HG03139 (cell line): ENCODE results near the gene RAE1.
"Not testable (repeated sequence)": the region's sequence is repeated elsewhere in the genome, so short reads cannot be mapped to it uniquely, and the experiment has no call there.

Experiments
- ATAC-seq: cut with Tn5 transposase; IDR thresholded peaks from one replicate; pipeline ENCODE4 v1.9.1; 2021; ENCODE audit not compliant: unreplicated experiment

RAE1 gene

GRCh38 chr20:57325632-57326356 lies 25.3 kb upstream of the RAE1 start:
- no peak for ATAC-seq

DNA sequence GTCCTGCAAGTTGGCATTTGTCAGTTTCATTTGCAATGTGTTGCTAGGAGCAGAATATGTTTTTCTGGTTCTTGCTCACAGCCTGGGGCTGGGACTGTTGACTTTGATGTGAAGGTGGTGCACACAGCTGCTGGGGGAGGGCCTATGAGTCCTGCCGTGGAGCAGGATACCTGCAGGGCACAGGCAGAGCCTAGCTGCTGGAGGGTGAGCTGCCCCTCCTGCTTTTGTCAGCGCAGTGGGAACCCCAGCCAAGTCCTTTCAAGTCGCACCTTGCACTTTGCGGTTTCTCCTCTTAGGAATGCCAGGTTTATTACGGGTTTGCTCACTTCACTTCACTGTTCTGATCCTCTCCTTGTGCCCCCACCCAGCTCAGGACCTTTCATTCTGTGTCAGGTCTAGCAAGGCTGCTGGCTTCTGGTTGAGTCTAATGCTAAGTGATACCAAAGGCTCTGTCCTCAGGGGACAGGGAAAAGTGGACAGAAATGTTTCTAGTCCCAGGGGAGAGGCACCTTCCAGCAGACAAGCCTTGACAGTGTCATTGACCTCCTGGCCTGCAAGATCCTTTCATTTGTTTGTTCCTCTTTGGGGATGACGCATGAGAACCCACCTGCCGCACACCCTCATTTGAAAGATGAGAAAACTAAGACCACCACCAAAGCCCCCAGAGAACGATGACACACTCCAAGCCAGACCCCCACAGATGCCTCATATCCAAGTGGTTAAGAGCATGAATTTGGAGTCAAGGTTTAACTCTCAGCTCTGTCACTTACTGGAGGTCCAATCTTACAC lies 24.2 kb upstream of the RAE1 start:
- ATAC-seq, result no peak

DNA sequence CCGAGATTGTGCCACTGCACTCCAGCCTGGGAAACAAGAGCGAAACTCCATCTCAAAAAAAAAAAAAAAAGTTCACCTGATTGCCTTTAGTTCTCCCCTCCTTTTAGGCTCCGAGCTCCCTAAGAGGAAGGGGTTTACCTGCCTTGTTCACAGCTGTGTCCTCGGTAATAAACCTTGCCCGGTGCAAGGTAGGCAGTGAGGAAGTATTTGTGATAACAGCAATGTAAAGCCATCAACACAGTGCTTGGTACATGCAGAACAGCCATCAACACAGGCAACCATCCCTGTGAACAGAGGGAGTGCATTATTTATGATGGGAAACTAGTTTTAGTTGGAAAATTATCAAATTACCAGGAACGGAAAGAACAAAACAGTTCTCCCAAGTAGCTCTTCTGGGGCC lies 23.2 kb upstream of the RAE1 start:
- no peak for ATAC-seq

- no peak for ATAC-seq
These were observed 21.3 kb upstream of the RAE1 start, which contains the start of gene SPO11 for GRCh38 chr20:57329608-57330221. TSS of gene SPO11 (plus strand) at chr20:57329803. CDS start at chr20:57329868, 65 bp downstream.

- no peak for ATAC-seq
These were observed 20.1 kb upstream of the RAE1 start for GRCh38 chr20:57330998-57331397.

GRCh38 chr20:57332105-57333089 lies 18.7 kb upstream of the RAE1 start:
- ATAC-seq, result no peak

- ATAC-seq, result no peak
These were observed 15.7 kb upstream of the RAE1 start for GRCh38 chr20:57335392-57335791.

DNA sequence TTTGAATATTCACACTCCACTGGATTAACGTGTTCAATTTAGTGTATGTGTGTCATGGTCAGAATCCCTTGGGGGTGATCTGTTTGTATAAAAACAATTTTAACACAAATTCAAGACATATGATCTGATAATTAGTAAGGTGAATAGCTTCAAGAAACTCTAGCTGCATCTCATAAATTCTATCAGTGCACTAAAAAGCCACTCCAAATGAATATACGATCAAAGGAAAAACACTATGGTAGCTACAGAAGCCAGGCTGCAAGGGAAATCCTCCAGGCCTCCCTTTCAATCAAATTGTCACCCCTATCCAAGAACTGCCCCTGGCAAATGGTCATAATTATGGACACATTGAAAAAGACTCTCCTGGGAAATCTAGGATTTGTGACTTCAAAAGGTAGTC lies 9.4 kb upstream of the RAE1 start:
- ATAC-seq, result no peak

- ATAC-seq, result no peak
These were observed 8.2 kb upstream of the RAE1 start for GRCh38 chr20:57342829-57343228.

DNA sequence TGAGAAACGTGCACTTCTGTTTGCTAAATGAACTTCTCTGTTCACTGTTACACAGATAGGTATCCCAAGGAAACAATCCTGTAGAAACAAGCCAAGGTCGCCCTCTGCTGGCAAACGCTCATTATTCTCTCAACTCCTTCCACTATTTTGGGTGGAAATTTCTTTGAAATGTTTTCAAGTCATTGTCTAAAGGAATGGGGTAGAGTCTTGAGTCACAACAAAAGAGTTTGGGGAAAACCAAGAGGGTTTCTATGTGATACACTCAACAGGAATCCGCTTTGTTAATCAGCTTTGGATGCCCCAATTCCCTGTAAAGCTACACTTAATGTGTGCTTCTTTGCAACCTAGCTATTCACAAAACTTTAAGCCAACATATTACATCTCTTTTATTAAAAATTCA lies 4.6 kb upstream of the RAE1 start:
- ATAC-seq, result no peak

- ATAC-seq, result no peak
These were observed 3.7 kb upstream of the RAE1 start for GRCh38 chr20:57347393-57347792.

DNA sequence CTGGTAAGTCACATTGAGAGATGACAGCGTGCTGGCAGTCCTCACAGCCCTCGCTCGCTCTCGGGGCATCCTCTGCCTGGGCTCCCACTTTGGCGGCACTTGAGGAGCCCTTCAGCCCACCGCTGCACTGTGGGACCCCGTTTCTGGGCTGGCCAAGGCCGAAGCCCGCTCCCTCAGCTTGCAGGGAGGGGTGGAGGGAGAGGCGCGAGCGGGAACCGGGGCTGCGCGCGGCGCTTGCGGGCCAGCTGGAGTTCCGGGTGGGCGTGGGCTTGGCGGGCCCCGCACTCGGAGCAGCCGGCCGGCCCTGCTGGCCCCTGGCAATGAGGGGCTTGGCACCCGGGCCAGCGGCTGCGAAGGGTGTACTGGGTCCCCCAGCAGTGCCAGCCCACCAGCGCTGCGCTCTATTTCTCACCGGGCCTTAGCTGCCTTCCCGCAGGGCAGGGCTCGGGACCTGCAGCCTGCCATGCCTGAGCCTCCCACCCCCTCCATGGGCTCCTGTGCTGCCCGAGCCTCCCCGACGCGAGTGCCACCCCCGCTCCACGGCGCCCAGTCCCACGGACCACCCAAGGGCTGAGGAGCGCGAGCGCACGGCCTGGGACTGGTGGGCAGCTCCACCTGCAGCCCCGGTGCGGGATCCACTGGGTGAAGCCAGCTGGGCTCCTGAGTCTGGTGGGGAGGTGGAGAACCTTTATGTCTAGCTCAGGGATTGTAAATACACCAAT lies 2.7 kb upstream of the RAE1 start:
- ATAC-seq, result not testable (repeated sequence)

- not testable (repeated sequence) for ATAC-seq
These were observed 2.0 kb upstream of the RAE1 start for GRCh38 chr20:57348922-57349574.

DNA sequence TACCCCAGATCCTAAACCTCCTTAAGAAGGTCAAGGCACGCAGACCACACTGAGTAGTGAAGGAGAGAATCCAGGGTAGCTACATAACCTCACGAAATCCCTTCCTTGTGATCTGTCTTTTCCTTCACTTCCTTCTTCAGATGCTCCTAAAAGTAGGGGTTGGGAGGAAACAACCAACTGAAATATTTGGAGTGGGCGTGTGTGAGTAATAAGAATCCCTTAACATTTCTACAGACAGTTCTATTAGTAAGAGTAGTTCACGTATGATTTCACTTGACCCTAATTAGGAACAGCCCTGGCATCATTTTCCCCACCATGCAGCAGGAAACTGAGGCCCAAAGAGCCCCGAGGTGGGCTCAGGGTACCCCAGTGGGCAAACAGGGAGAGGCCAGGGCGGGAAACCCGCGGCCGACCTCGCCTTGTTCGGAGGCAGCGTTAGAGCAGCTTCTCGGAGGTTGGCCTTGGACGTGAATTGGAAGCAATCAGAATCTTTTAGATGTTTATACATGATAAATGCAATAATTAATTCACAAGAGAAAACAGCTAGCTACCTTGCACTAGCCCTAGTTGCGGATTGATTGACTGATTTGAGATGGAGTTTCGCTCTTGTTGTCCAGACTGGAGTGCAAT lies 859 bp upstream of the RAE1 start:
- ATAC-seq, result no peak

DNA sequence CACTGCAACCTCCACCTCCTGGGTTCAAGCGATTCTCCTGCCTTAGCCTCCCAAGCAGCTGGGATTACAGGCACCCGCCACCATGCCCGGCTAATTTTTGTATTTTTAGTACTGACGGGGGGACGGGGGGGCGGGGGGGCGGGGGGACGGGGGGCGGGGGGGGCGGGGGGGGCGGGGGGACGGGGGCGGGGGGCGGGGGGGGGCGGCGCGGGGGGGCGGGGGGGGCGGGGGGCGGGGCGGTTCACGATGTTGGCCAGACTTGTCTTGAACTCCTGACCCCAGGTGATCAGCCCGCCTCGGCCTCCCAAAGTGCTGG lies 371 bp upstream of the RAE1 start:
- not testable (repeated sequence) for ATAC-seq

- no peak for ATAC-seq
These were observed 1.2 kb downstream of the RAE1 start for GRCh38 chr20:57352305-57352704.

GRCh38 chr20:57353351-57353750 lies 2.3 kb downstream of the RAE1 start:
- ATAC-seq, result no peak

- no peak for ATAC-seq
These were observed 10.5 kb downstream of the RAE1 start for GRCh38 chr20:57361517-57361916.

DNA sequence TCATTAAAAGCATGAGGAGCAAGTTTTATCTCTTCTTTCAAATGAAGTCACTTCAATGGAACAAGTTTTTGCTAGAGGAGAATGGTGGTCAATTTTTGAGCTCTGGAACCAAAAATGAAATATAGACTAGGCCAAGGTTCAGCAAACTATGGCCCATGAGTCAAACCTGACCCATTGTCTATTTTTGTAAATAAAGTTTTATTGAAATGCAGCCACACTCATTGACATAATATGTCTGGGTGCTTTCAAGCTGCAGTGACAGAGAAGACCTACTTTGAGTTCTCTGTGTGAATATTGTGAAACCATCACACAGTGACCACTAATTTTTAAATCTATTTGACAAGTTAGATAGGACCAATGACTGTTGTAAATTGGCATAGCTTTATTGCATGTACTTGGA lies 13.4 kb downstream of the RAE1 start:
- ATAC-seq, result no peak
